GM12878 (cell line): Measurements from ENCODE around the gene DHRS9. TPM values are rescaled to one million over a fixed set of nuclear protein-coding genes. Genes with fewer than 3 reads are reported as not detected.

Experiments
- ATAC-seq: fragments of 200-7000 bp; cut with Tn5 transposase; 3 replicates; pipeline ENCODE4 v1.9.1; 2020; ENCODE audit warnings: mild to moderate bottlenecking, moderate library complexity
- BruUV-seq: library from RNA; stranded (reverse); fragments of 400-500 nt; replicated peaks from 2 replicates; lab custom pipeline; 2021; lab: Mats Ljungman, UMichigan
- CTCF ChIA-PET: fragments of 300-600 bp; sonication (Branson Sonifier 250); formaldehyde crosslinking; extraction: SDS; loops from one replicate; lab custom pipeline; 2021; ENCODE audit warnings: inconsistent platforms; lab: Yijun Ruan, JAX
- POLR2A ChIA-PET: fragments of 350-600 bp; formaldehyde crosslinking; extraction: SDS; loops from one replicate; lab custom pipeline; 2021; ENCODE audit warnings: inconsistent platforms; lab: Charles Lee
- RAD21 ChIA-PET: fragments of 300-600 bp; sonication (Branson Sonifier 250); formaldehyde crosslinking; loops from one replicate; lab custom pipeline; 2023; ENCODE audit warnings: antibody characterized with exemption; ENCODE audit not compliant: unreplicated experiment; lab: Charles Lee
- SMC1A ChIA-PET: fragments of 300-600 bp; sonication (Branson Sonifier 250); formaldehyde crosslinking; loops from one replicate; lab custom pipeline; 2023; ENCODE audit not compliant: unreplicated experiment, uncharacterized antibody; lab: Charles Lee
- DNase-seq: peaks from one replicate; pipeline ENCODE4 v3.0.0-alpha.2; 2011; ENCODE audit warnings: low read depth, low spot score
- FAIRE-seq: peaks from 3 replicates; lab custom pipeline; 2011; peaks lifted over from hg19 to GRCh38; lab: Jason Lieb, UNC
- H2AFZ ChIP-seq: 2 replicates; pipeline ENCODE4 v1.6.0; 2011; ENCODE audit warnings: low read depth, low read length, control low read depth; ENCODE audit not compliant: control insufficient read depth
- H3K27ac ChIP-seq: 2 replicates; pipeline ENCODE4 v1.5.1; 2011; ENCODE audit warnings: control low read depth; ENCODE audit not compliant: control insufficient read depth, insufficient read depth
- H3K27me3 ChIP-seq, 2 experiments: replicated peaks in 1 of 2; 2 replicates each; pipeline versions ENCODE4 v1.6.0 to v1.6.1; 2011; ENCODE audit warnings: low read length in 1 of 2; ENCODE audit not compliant: control insufficient read depth in 2 of 2, insufficient read depth in 2 of 2
- H3K36me3 ChIP-seq, 2 experiments: 2 replicates each; pipeline ENCODE4 v1.5.1; 2011; ENCODE audit warnings: low read length in 1 of 2; ENCODE audit not compliant: control insufficient read depth in 2 of 2, insufficient read depth in 2 of 2
- H3K4me1 ChIP-seq: 2 replicates; pipeline ENCODE4 v1.6.1; 2011; ENCODE audit warnings: mild to moderate bottlenecking, low read length, moderate library complexity, mixed read lengths; ENCODE audit not compliant: control insufficient read depth, insufficient read depth
- H3K4me2 ChIP-seq: 2 replicates; pipeline ENCODE4 v1.6.0; 2011; ENCODE audit warnings: control low read depth; ENCODE audit not compliant: control insufficient read depth, insufficient read depth
- H3K4me3 ChIP-seq: fragments of 200-600 bp; sonication (generic); 2 replicates; pipeline ENCODE4 v1.5.1; 2016
- H3K79me2 ChIP-seq: 2 replicates; pipeline ENCODE4 v1.6.0; 2011; ENCODE audit warnings: low read length; ENCODE audit not compliant: control insufficient read depth, insufficient read depth
- H3K9ac ChIP-seq: 2 replicates; pipeline ENCODE4 v1.8.0; 2011; ENCODE audit warnings: low read length, control low read depth, mixed read lengths; ENCODE audit not compliant: control insufficient read depth, insufficient read depth
- H3K9me3 ChIP-seq: replicated peaks from 3 replicates; pipeline ENCODE4 v1.5.1; 2011; ENCODE audit warnings: mild to moderate bottlenecking, low read length; ENCODE audit not compliant: control insufficient read depth, insufficient read depth
- H4K20me1 ChIP-seq: 2 replicates; pipeline ENCODE4 v1.6.0; 2011; ENCODE audit not compliant: control insufficient read depth, insufficient read depth
- BCL11A ChIP-seq: IDR thresholded peaks from 2 replicates; pipeline ENCODE4 v1.6.1; 2011; ENCODE audit warnings: low read depth, low read length
- CEBPZ ChIP-seq: fragments of 150-350 bp; IDR thresholded peaks from 2 replicates; pipeline ENCODE4 v1.6.1; 2016; ENCODE audit warnings: low read depth, low read length
- CREB1 ChIP-seq: IDR thresholded peaks from 2 replicates; pipeline ENCODE4 v1.6.1; 2012; ENCODE audit warnings: low read depth, mild to moderate bottlenecking, inconsistent platforms
- CREM ChIP-seq: IDR thresholded peaks from 2 replicates; pipeline ENCODE4 v1.6.1; 2014; ENCODE audit warnings: antibody characterized with exemption, low read depth
- DPF2 ChIP-seq: fragments of 450-650 bp; IDR thresholded peaks from 2 replicates; pipeline ENCODE4 v1.6.1; 2017; ENCODE audit warnings: mild to moderate bottlenecking
- EED ChIP-seq: sonication (generic); IDR thresholded peaks from 2 replicates; pipeline ENCODE4 v1.6.1; 2016; ENCODE audit warnings: antibody characterized with exemption, low read depth
- GATAD2B ChIP-seq: fragments of 450-650 bp; conservative IDR thresholded peaks from 2 replicates; pipeline ENCODE4 v1.6.1; 2017; ENCODE audit warnings: low read depth, mild to moderate bottlenecking, moderate library complexity
- HDAC2 ChIP-seq: fragments of 200-600 bp; sonication (generic); IDR thresholded peaks from 2 replicates; pipeline ENCODE4 v1.6.1; 2017
- KAT2A ChIP-seq: conservative IDR thresholded peaks from 2 replicates; pipeline ENCODE4 v1.6.1; 2011; ENCODE audit warnings: low read depth, low read length; ENCODE audit not compliant: control insufficient read depth
- MTA2 ChIP-seq: fragments of 450-650 bp; IDR thresholded peaks from 2 replicates; pipeline ENCODE4 v1.6.1; 2016; ENCODE audit warnings: low read depth, mild to moderate bottlenecking, moderate library complexity
- NR2F1 ChIP-seq: fragments of 450-650 bp; conservative IDR thresholded peaks from 2 replicates; pipeline ENCODE4 v1.6.1; 2017; ENCODE audit warnings: mild to moderate bottlenecking
- WRNIP1 ChIP-seq: IDR thresholded peaks from 2 replicates; pipeline ENCODE4 v1.6.1; 2011; ENCODE audit warnings: low read depth, low read length, improper control_type of control experiment, borderline replicate concordance
- WGBS: methylation state at CpG from one replicate; pipeline ENCODE4 v1.1.6; 2016; ENCODE audit warnings: low lambda C conversion rate; ENCODE audit not compliant: insufficient replicate concordance, insufficient coverage; ENCODE audit errors: missing lambda C conversion rate; 5-methylcytosine and 5-hydroxymethylcytosine counted together
- in situ Hi-C: fragments of 300-500 bp; cut with MboI; formaldehyde crosslinking; loops from 9 replicates; pipeline ENCODE4 v1.14.3; 2018; ENCODE audit warnings: mixed read lengths
- intact Hi-C: fragments of 100-400 bp; cut with micrococcal nuclease; formaldehyde crosslinking; loops from one replicate; pipeline ENCODE4 v1.14.2; 2022; ENCODE audit not compliant: unreplicated experiment
- polyA plus RNA-seq, 11 experiments: library from polyadenylated mRNA; depleted of rRNA in 4 of 11; unstranded in 6 of 11; stranded (reverse) in 5 of 11; fragments of >200 nt; fragmentation: Nextera tagmentation in 4 of 11; fragmentation: Illumina TruSeq in 1 of 11; extraction: Ambion mirVana in 4 of 11; extraction: Trizol in 1 of 11; gene quantifications; 1 replicate in 1 of 11; 2 replicates in 10 of 11; pipeline versions ENCODE4 v1.2.1 to v1.2.3, GENCODE V29; 2011 to 2016; ENCODE audit warnings: inconsistent platforms in 2 of 11, missing spikeins in 2 of 11, low read depth in 1 of 11
- total RNA-seq, 4 experiments: library from RNA; depleted of rRNA in 3 of 4; stranded (reverse); fragments of >200 nt in 3 of 4; fragmentation: Illumina TruSeq in 1 of 4; extraction: Trizol in 1 of 4; gene quantifications; 2 replicates each; pipeline versions ENCODE4 v1.2.1 to v1.2.3, GENCODE V29; 2013 to 2021
- TF ChIP-seq, protein P1 (sequence below): fragments of 450-650 bp; IDR thresholded peaks from 2 replicates; pipeline ENCODE4 v1.6.1; 2014; ENCODE audit warnings: mild to moderate bottlenecking

The DHRS9 gene
- total and polyA plus RNA-seq, 10 of the 15 experiments (the other 5 are each of a cell fraction or from before 2014, with no cell fraction given), result 0.09 to 0.34 (median 0.13) TPM; not detected in 5

DNA sequence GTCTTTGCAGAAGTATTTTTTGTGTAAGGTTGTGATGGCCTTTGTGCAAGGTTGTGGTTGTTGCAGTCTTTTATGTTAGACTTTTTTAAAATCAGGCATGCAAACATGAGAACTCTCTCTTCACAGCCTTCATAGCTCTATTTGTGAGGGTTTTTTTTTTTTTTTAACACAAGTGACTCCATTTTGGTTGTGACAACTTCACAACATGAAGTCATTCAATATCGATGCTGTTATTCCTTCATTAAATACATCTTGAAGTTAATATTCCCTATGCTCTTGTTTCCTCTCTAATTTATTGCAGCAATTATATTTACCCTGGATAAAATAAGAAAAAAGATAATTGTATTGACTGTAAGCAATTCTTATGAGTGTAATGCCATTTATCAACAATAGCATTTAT, 35.5 kb downstream of the DHRS9 start:
- DNase-seq (no peak), ATAC-seq (no peak), FAIRE-seq (no peak)
- Histone ChIP-seq H3K27me3 (peaks cover 0 to 4% of the 10 kb centered on the region in 2 experiments; a peak in 1 of 4 replicates), H3K4me2 (no peak overlapping the region), H2AFZ (no peak overlapping the region), H3K9me3 (no peaks in the 10 kb centered on the region), H3K27ac (no peak overlapping the region), H3K36me3 (no peaks in the 10 kb centered on the region), H3K4me1 (0 out of 2 replicates have a peak, but pooled peaks cover 4% of the 10 kb centered on the region), H3K79me2 (no peaks in the 10 kb centered on the region), H4K20me1 (no peaks in the 10 kb centered on the region), H3K4me3 (no peak overlapping the region), H3K9ac (no peak overlapping the region)
- intact Hi-C loops (no loop called here), in situ Hi-C loops (loop anchor here (25.0 kb wide), 1 partner anchor 807 kb away; no protein-coding TSS in a partner anchor)
- CTCF ChIA-PET, result interaction anchor here (0.6 to 1.4 kb wide), 2 partner anchors 9 to 27 kb away, joined by 3 to 9 read pairs; no protein-coding TSS in a partner anchor
- POLR2A ChIA-PET, result no interaction called here
- RAD21 ChIA-PET, result no interaction called here
- TF ChIP-seq EED, result no peak
- TF ChIP-seq CEBPZ, result no peak
- no peak for TF ChIP-seq BCL11A
- TF ChIP-seq DPF2, result no peak
- TF ChIP-seq NR2F1, result no peak
- no peak for TF ChIP-seq HDAC2
- TF ChIP-seq WRNIP1, result no peak
- TF ChIP-seq, protein P1, sequence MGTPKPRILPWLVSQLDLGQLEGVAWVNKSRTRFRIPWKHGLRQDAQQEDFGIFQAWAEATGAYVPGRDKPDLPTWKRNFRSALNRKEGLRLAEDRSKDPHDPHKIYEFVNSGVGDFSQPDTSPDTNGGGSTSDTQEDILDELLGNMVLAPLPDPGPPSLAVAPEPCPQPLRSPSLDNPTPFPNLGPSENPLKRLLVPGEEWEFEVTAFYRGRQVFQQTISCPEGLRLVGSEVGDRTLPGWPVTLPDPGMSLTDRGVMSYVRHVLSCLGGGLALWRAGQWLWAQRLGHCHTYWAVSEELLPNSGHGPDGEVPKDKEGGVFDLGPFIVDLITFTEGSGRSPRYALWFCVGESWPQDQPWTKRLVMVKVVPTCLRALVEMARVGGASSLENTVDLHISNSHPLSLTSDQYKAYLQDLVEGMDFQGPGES, result no peak
- TF ChIP-seq CREM, result no peak
- no peak for TF ChIP-seq MTA2
- TF ChIP-seq KAT2A, result no peak
- no peak for TF ChIP-seq GATAD2B
- no peak for TF ChIP-seq CREB1
- no TSS peak for BruUV-seq
- SMC1A ChIA-PET, result no interaction called here
- 50% methylated on average over 1 of the region's 1 CpG for WGBS
